Lung (tissue), 12 donors: ENCODE measurements around the gene GNAO1. TPM values are rescaled to one million over a fixed set of nuclear protein-coding genes. Genes with fewer than 3 reads are reported as not detected.

Source experiments
- ATAC-seq: fragments of 200-7000 bp; cut with Tn5 transposase; one replicate; pipeline ENCODE4 v1.9.1; 2020; ENCODE audit warnings: moderate number of reproducible peaks; ENCODE audit not compliant: insufficient read depth, low FRiP score
- DNase-seq, 3 donors: peaks; one replicate each; pipeline ENCODE4 v3.0.0-alpha.2; 2013 to 2017
- H3K27ac ChIP-seq, 2 donors: one replicate each; pipeline ENCODE4 v1.5.1; 2013; ENCODE audit warnings: mild to moderate bottlenecking in 2 of 2, moderate library complexity in 2 of 2, control low read depth in 1 of 2, inconsistent platforms in 1 of 2, low read depth in 1 of 2, low read length in 1 of 2
- H3K27me3 ChIP-seq, 3 donors: one replicate each; pipeline ENCODE4 v1.5.1; 2013; ENCODE audit warnings: low read length in 2 of 3; ENCODE audit not compliant: control insufficient read depth in 3 of 3, insufficient read depth in 3 of 3
- H3K36me3 ChIP-seq, 4 donors: one replicate each; pipeline ENCODE4 v1.5.1; 2013; ENCODE audit warnings: low read length in 4 of 4, mild to moderate bottlenecking in 1 of 4, moderate library complexity in 1 of 4; ENCODE audit not compliant: control insufficient read depth in 4 of 4, insufficient read depth in 4 of 4
- H3K4me1 ChIP-seq, 5 donors: one replicate each; pipeline ENCODE4 v1.5.1; 2013; ENCODE audit warnings: low read length in 5 of 5, mild to moderate bottlenecking in 2 of 5, moderate library complexity in 1 of 5; ENCODE audit not compliant: control insufficient read depth in 5 of 5, insufficient read depth in 5 of 5
- H3K4me3 ChIP-seq: one replicate; pipeline ENCODE4 v1.5.1; 2013; ENCODE audit warnings: mild to moderate bottlenecking, control low read depth, moderate library complexity
- H3K9ac ChIP-seq, 2 donors: one replicate each; pipeline ENCODE4 v1.5.1; 2013; ENCODE audit warnings: low read length in 2 of 2, control low read depth in 1 of 2; ENCODE audit not compliant: insufficient read depth in 1 of 2
- H3K9me3 ChIP-seq, 4 donors: one replicate each; pipeline ENCODE4 v1.5.1; 2013; ENCODE audit warnings: low read length in 3 of 4, mild to moderate bottlenecking in 1 of 4, moderate library complexity in 1 of 4; ENCODE audit not compliant: control insufficient read depth in 4 of 4, insufficient read depth in 3 of 4
- WGBS, 2 donors: extraction: QIAGEN DNeasy Blood & Tissue Kit; methylation state at CpG; one replicate each; pipeline ENCODE4 v1.1.7; 2013; 5-methylcytosine and 5-hydroxymethylcytosine counted together
- polyA plus RNA-seq, 2 donors: library from polyadenylated mRNA; stranded (reverse); fragments of 200-250 nt; gene quantifications; one replicate each; pipeline ENCODE4 v1.2.1, GENCODE V29; 2013
- total RNA-seq, 2 donors: library from RNA; depleted of rRNA in 1 of 2; stranded (reverse); fragments of >200 nt in 1 of 2; gene quantifications; one replicate each; pipeline ENCODE4 v1.2.1, GENCODE V29; 2014 to 2021
- TF ChIP-seq, protein P1 (sequence below): IDR thresholded peaks from 2 replicates; pipeline ENCODE4 v1.5.1; 2012; ENCODE audit warnings: mild to moderate bottlenecking; ENCODE audit errors: control extremely low read depth, extremely low read depth
- donor health status: control.
- donor health status: control.
- donor health status: Bipolar disorder and iron deficiency.
- donor health status: healthy.
- donor health status: DM: yes; HTN: yes; CAD: no.

The GNAO1 gene
- total and polyA plus RNA-seq, 4 donors = 0.33 to 5.2 (median 0.76) TPM

DNA sequence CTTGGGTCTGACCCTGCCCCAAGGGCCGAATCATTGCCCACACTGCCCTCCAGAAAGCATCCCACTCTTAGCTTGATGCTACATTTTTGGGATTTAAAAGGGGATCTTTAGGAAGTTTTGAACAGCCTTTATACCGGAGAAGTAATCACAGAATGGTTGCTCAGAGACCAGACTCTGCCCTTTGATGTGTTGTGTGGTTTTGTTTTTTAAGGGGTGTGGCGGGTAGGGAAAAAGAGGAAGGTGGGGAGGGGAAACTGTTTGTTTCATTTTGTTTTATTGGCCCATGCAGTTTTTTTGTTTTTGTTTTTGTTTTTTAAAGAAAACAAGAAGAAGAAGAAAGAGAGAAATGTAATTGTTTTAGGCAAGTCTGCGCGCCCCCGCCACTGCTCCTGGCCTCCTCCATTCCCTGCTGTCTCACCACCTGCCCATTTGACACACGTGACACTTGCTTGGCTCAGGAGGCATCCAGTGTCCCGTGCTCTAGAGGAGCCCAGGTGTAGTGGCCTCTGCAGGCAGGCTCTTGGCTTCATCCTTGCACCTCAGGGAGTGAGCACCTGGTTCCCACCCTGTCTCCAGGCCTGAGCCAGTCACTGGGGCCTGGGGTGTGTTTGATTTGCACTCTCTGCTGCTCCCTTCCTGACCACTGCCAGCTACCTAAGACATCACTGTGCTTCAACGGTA, 35.7 kb downstream of the GNAO1 start:
- H3K27ac ChIP-seq = no peak overlapping the region
- ATAC-seq = no peak
- TF ChIP-seq, protein P1, sequence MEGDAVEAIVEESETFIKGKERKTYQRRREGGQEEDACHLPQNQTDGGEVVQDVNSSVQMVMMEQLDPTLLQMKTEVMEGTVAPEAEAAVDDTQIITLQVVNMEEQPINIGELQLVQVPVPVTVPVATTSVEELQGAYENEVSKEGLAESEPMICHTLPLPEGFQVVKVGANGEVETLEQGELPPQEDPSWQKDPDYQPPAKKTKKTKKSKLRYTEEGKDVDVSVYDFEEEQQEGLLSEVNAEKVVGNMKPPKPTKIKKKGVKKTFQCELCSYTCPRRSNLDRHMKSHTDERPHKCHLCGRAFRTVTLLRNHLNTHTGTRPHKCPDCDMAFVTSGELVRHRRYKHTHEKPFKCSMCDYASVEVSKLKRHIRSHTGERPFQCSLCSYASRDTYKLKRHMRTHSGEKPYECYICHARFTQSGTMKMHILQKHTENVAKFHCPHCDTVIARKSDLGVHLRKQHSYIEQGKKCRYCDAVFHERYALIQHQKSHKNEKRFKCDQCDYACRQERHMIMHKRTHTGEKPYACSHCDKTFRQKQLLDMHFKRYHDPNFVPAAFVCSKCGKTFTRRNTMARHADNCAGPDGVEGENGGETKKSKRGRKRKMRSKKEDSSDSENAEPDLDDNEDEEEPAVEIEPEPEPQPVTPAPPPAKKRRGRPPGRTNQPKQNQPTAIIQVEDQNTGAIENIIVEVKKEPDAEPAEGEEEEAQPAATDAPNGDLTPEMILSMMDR = no peak
- H3K36me3 ChIP-seq = peaks cover 0 to 3% (median 0%) of the 10 kb centered on the region in 4 donors
- peaks cover 0 to 6% (median 0%) of the 10 kb centered on the region in 5 donors for H3K4me1 ChIP-seq
- 70 to 71% methylated on average over 9 of the region's 9 CpGs for WGBS, 2 donors
- H3K27me3 ChIP-seq = peaks cover 0 to 14% (median 0%) of the 10 kb centered on the region in 3 donors
- H3K9ac ChIP-seq = no peak overlapping the region
- H3K4me3 ChIP-seq = no peak overlapping the region
- no peaks in the 10 kb centered on the region for H3K9me3 ChIP-seq
- DNase-seq = no peak

DNA sequence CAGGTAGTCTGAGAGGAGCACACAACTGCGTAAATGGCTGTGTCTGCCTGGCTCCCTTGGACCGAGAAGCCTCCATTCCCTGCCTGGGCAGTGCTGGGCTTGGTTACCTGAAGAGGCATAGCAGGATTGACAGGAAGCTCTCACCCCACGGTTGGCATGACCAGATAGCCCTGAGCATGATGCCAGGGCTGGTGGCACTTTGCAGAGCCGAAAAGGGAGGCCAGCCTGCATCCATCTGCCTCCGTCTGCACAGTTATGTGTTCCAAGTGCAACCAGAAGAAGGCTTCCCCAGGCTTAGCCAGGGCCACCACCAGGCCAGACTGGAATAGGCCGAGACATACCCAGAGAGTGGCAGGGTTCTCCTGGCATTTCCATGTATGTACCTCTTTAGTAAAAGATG, 36.6 kb downstream of the GNAO1 start:
- peaks cover 0 to 3% (median 0%) of the 10 kb centered on the region in 4 donors for H3K36me3 ChIP-seq
- TF ChIP-seq, protein P1 = no peak
- 88 to 95% methylated on average over 6 of the region's 6 CpGs for WGBS, 2 donors
- H3K27ac ChIP-seq = no peak overlapping the region
- no peak for ATAC-seq
- H3K9ac ChIP-seq = no peak overlapping the region
- peaks cover 0 to 6% (median 0%) of the 10 kb centered on the region in 5 donors for H3K4me1 ChIP-seq
- H3K4me3 ChIP-seq = no peak overlapping the region
- no peaks in the 10 kb centered on the region for H3K9me3 ChIP-seq
- DNase-seq = no peak
- peaks cover 0 to 10% (median 0%) of the 10 kb centered on the region in 3 donors for H3K27me3 ChIP-seq

DNA sequence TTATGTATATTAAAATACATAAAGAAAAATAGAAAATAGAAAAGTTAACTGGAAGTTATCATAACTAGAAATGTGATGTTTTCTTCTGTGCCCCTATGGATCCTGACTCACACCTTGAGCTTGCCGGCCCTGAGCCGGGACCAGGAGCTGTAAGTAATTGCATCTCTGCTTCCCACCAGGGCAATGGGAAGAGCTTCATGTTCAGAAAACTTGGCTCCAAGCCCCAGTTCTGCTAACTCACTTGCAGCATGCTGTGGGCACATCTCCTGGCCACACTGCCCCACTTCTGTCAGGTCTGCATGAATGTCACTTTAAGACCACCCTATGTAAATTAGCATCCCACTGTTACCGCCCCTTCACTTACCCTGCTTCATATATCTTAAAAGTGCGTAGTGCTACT, 37.2 kb downstream of the GNAO1 start:
- WGBS, 2 donors = 88 to 92% methylated on average over 4 of the region's 4 CpGs
- peaks cover 0 to 10% (median 0%) of the 10 kb centered on the region in 3 donors for H3K27me3 ChIP-seq
- no peaks in the 10 kb centered on the region for H3K9me3 ChIP-seq
- H3K4me3 ChIP-seq = no peak overlapping the region
- no peak for DNase-seq
- peaks cover 0 to 3% (median 0%) of the 10 kb centered on the region in 4 donors for H3K36me3 ChIP-seq
- H3K9ac ChIP-seq = no peak overlapping the region
- ATAC-seq = no peak
- peaks cover 0 to 6% (median 0%) of the 10 kb centered on the region in 5 donors for H3K4me1 ChIP-seq
- no peak overlapping the region for H3K27ac ChIP-seq
- TF ChIP-seq, protein P1 = no peak
